HUES48 (cell line): ENCODE data around the gene GLOD5.

Experiments used
- H3K27ac ChIP-seq: one replicate; pipeline ENCODE4 v1.7.0; 2013; ENCODE audit warnings: low read depth, low read length, inconsistent platforms
- H3K27me3 ChIP-seq: 2 replicates; pipeline ENCODE4 v1.6.1; 2013; ENCODE audit warnings: mild to moderate bottlenecking, low read length; ENCODE audit not compliant: control insufficient read depth, insufficient read depth
- H3K36me3 ChIP-seq: 2 replicates; pipeline ENCODE4 v1.6.1; 2013; ENCODE audit warnings: low read length; ENCODE audit not compliant: control insufficient read depth, insufficient read depth
- H3K4me1 ChIP-seq: 2 replicates; pipeline ENCODE4 v1.6.1; 2013; ENCODE audit warnings: mild to moderate bottlenecking, low read length; ENCODE audit not compliant: control insufficient read depth, insufficient read depth
- H3K4me3 ChIP-seq: 2 replicates; pipeline ENCODE4 v1.5.1; 2013; ENCODE audit warnings: mild to moderate bottlenecking, low read depth, low read length
- H3K9ac ChIP-seq: 2 replicates; pipeline ENCODE4 v1.6.1; 2013; ENCODE audit warnings: mild to moderate bottlenecking, low read depth, low read length, moderate library complexity
- H3K9me3 ChIP-seq: 2 replicates; pipeline ENCODE4 v1.6.1; 2013; ENCODE audit warnings: low read length; ENCODE audit not compliant: control insufficient read depth, insufficient read depth

The GLOD5 gene

GRCh38 chrX:48793935-48794334 is 32.4 kb downstream of the GLOD5 start:
- Histone ChIP-seq H3K36me3 (no peaks in the 10 kb centered on the region), H3K9ac (no peak overlapping the region), H3K27me3 (no peaks in the 10 kb centered on the region), H3K4me1 (no peaks in the 10 kb centered on the region), H3K4me3 (no peak overlapping the region), H3K9me3 (peaks cover 4% of the 10 kb centered on the region; the same call in 1 of the 2 replicates), H3K27ac (no peak overlapping the region)

GRCh38 chrX:48794340-48794910 is 32.9 kb downstream of the GLOD5 start:
- Histone ChIP-seq H3K4me1 (no peaks in the 10 kb centered on the region), H3K27ac (no peak overlapping the region), H3K9ac (no peak overlapping the region), H3K4me3 (no peak overlapping the region), H3K27me3 (no peaks in the 10 kb centered on the region), H3K36me3 (no peaks in the 10 kb centered on the region), H3K9me3 (peaks cover 7% of the 10 kb centered on the region; the same call in 1 of the 2 replicates)

GRCh38 chrX:48794911-48795515 is 33.5 kb downstream of the GLOD5 start:
- no peaks in the 10 kb centered on the region for H3K36me3 ChIP-seq

GRCh38 chrX:48798318-48798717 is 36.8 kb downstream of the GLOD5 start:
- Histone ChIP-seq H3K9me3 (peaks cover 13% of the 10 kb centered on the region; the same call in 1 of the 2 replicates), H3K27me3 (no peaks in the 10 kb centered on the region), H3K9ac (no peak overlapping the region), H3K27ac (no peak overlapping the region), H3K4me1 (0 out of 2 replicates have a peak, but pooled peaks cover 3% of the 10 kb centered on the region), H3K36me3 (0 out of 2 replicates have a peak, but pooled peaks cover 3% of the 10 kb centered on the region), H3K4me3 (no peak overlapping the region)

More at GRCh38 chrX:48794911-48795515, 33.5 kb downstream of the GLOD5 start:
- Histone ChIP-seq H3K27ac (no peak overlapping the region), H3K27me3 (no peaks in the 10 kb centered on the region), H3K4me3 (no peak overlapping the region), H3K9ac (no peak overlapping the region), H3K9me3 (peaks cover 7% of the 10 kb centered on the region; the same call in 1 of the 2 replicates), H3K4me1 (no peaks in the 10 kb centered on the region)

- H3K4me3 ChIP-seq: peak overlapping the region; percentile 89
- H3K9me3 ChIP-seq: peaks cover 25% of the 10 kb centered on the region
- H3K27ac ChIP-seq: peak overlapping the region; percentile 97
- H3K9ac ChIP-seq: peak overlapping the region; percentile 98
- H3K36me3 ChIP-seq: peaks cover 12% of the 10 kb centered on the region; the same call in 1 of the 2 replicates
- no peaks in the 10 kb centered on the region for H3K27me3 ChIP-seq
- 0 out of 2 replicates have a peak, but pooled peaks cover 3% of the 10 kb centered on the region for H3K4me1 ChIP-seq
These were observed 39.2 kb downstream of the GLOD5 start for GRCh38 chrX:48800574-48801279.

GRCh38 chrX:48801280-48802088 is 39.9 kb downstream of the GLOD5 start, which contains the start of gene HDAC6:
Gene HDAC6, plus strand, starts transcription at chrX:48802067. Its CDS starts 626 bp downstream, at chrX:48802693.
- H3K27me3 ChIP-seq: no peaks in the 10 kb centered on the region
- peak within 1 kb of the TSS; percentile 97 for H3K27ac ChIP-seq
- 0 out of 2 replicates have a peak, but pooled peaks cover 3% of the 10 kb centered on the region for H3K4me1 ChIP-seq
- peaks cover 25% of the 10 kb centered on the region for H3K9me3 ChIP-seq
- peak within 1 kb of the TSS; percentile 98 for H3K9ac ChIP-seq
- H3K36me3 ChIP-seq: peaks cover 12% of the 10 kb centered on the region; the same call in 1 of the 2 replicates
- H3K4me3 ChIP-seq: peak within 1 kb of the TSS; percentile 89

- peaks cover 28% of the 10 kb centered on the region for H3K9me3 ChIP-seq
- H3K27ac ChIP-seq: peak overlapping the region; percentile 95
- H3K9ac ChIP-seq: peak overlapping the region; percentile 85
- H3K4me3 ChIP-seq: peak overlapping the region; percentile 79
- peaks cover 12% of the 10 kb centered on the region; the same call in 1 of the 2 replicates for H3K36me3 ChIP-seq
- no peaks in the 10 kb centered on the region for H3K27me3 ChIP-seq
- H3K4me1 ChIP-seq: 0 out of 2 replicates have a peak, but pooled peaks cover 3% of the 10 kb centered on the region
These were observed 40.8 kb downstream of the GLOD5 start for GRCh38 chrX:48802089-48802904.

- Histone ChIP-seq H3K9ac (peak overlapping the region; percentile 59; the same call in 1 of the 2 replicates), H3K27ac (peak overlapping the region; percentile 95), H3K4me1 (0 out of 2 replicates have a peak, but pooled peaks cover 3% of the 10 kb centered on the region), H3K9me3 (peaks cover 26% of the 10 kb centered on the region), H3K4me3 (peak overlapping the region; percentile 79), H3K36me3 (peaks cover 12% of the 10 kb centered on the region; the same call in 1 of the 2 replicates), H3K27me3 (no peaks in the 10 kb centered on the region)
These were observed 41.3 kb downstream of the GLOD5 start for GRCh38 chrX:48802905-48803200.

GRCh38 chrX:48806081-48806480 is 44.5 kb downstream of the GLOD5 start:
- H3K9me3 ChIP-seq: peaks cover 28% of the 10 kb centered on the region
- no peak overlapping the region for H3K27ac ChIP-seq
- H3K4me3 ChIP-seq: no peak overlapping the region
- peaks cover 12% of the 10 kb centered on the region; the same call in 1 of the 2 replicates for H3K36me3 ChIP-seq
- no peak overlapping the region for H3K9ac ChIP-seq
- H3K4me1 ChIP-seq: no peaks in the 10 kb centered on the region
- no peaks in the 10 kb centered on the region for H3K27me3 ChIP-seq

- peaks cover 26% of the 10 kb centered on the region; the same call in 1 of the 2 replicates for H3K36me3 ChIP-seq
- H3K9me3 ChIP-seq: peaks cover 29% of the 10 kb centered on the region
- H3K4me1 ChIP-seq: no peaks in the 10 kb centered on the region
- H3K4me3 ChIP-seq: no peak overlapping the region
- H3K27me3 ChIP-seq: no peaks in the 10 kb centered on the region
- no peak overlapping the region for H3K27ac ChIP-seq
- no peak overlapping the region for H3K9ac ChIP-seq
These were observed 52.1 kb downstream of the GLOD5 start for GRCh38 chrX:48813644-48814043.
